ENCODE results near the gene RPS2. TPM values are rescaled to one million over a fixed set of nuclear protein-coding genes. Genes with fewer than 3 reads are reported as not detected.

RPS2 gene
- total and polyA plus RNA-seq, 2 of the 8 experiments (the other 6 are each of a cell fraction or from before 2014, with no cell fraction given): 4,042 to 16,783 TPM

DNA sequence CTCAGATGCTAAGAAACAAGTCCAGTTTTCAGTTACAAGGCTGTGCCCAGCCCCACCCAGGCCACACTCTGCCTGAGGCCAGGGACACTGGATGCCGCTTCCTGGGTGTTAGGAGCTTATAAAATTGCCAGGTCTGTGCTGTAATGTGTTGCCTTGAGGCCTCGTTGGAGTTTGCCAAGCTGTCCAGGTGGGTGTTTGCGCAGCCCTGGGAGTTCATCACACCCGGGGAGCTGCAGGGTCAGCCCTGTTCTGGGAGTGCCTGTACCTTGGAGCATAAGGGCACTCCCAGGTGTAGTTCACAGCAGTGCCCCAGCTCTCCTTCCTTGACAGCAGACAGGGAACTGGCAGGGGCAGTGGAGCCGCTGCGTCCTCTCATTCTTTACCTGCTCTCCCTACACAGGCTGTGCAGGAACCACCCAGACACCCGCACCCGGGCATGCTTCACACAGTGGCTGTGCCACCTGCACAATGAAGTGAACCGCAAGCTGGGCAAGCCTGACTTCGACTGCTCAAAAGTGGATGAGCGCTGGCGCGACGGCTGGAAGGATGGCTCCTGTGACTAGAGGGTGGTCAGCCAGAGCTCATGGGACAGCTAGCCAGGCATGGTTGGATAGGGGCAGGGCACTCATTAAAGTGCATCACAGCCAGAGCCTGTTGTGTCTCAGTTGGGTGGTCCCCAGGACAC, 21.0 kb upstream of the RPS2 start (continued):
- TF ChIP-seq RFX5 (IDR thresholded peaks at IDR 0.05; ENCODE audit: borderline replicate concordance, low read depth, low read length) (no peak), TBP (IDR thresholded peaks at IDR 0.05; ENCODE audit: low read depth, low read length) (no peak), SIX5 (IDR thresholded peaks at IDR 0.05; ENCODE audit: low read depth, low read length) (no peak)

All from H1 (cell line).